C4-2B (cell line): Measurements from ENCODE around the gene HAPLN3.

Source experiments
- ZFX ChIP-seq: fragments of 450-650 bp; IDR thresholded peaks from 2 replicates; pipeline ENCODE4 v1.6.1; 2017
- TF ChIP-seq, protein P1 (sequence below): fragments of 450-650 bp; conservative IDR thresholded peaks from 2 replicates; pipeline ENCODE4 v1.5.1; 2017; ENCODE audit warnings: mild to moderate bottlenecking

DNA sequence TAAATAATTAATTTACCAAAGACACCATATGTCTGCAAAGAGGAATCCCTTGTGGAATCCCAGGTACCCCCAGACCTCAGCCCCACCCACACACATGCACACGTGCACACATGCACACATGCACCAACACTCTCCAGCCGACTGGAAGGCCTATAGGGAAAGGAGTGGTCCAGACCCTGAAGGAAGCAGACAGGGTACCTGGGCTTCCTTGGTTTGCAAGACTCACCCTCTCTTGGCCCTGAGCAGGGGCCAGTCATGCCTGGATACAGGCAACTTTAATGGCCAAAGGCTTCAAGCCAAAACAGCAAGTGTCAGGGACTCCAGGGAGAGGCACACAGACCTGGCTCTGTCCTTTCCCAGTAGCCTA lies 8.9 kb upstream of the HAPLN3 start:
- TF ChIP-seq, protein P1, sequence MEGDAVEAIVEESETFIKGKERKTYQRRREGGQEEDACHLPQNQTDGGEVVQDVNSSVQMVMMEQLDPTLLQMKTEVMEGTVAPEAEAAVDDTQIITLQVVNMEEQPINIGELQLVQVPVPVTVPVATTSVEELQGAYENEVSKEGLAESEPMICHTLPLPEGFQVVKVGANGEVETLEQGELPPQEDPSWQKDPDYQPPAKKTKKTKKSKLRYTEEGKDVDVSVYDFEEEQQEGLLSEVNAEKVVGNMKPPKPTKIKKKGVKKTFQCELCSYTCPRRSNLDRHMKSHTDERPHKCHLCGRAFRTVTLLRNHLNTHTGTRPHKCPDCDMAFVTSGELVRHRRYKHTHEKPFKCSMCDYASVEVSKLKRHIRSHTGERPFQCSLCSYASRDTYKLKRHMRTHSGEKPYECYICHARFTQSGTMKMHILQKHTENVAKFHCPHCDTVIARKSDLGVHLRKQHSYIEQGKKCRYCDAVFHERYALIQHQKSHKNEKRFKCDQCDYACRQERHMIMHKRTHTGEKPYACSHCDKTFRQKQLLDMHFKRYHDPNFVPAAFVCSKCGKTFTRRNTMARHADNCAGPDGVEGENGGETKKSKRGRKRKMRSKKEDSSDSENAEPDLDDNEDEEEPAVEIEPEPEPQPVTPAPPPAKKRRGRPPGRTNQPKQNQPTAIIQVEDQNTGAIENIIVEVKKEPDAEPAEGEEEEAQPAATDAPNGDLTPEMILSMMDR = 0 out of 2 replicates have a peak, but pooled peaks have one; percentile 44
- no peak for TF ChIP-seq ZFX
